CD4-positive, CD25-positive, alpha-beta regulatory T cell (primary cell): ENCODE results near the gene RBM47. TPM values are rescaled to one million over a fixed set of nuclear protein-coding genes. Genes with fewer than 3 reads are reported as not detected.

Experiments used
- ATAC-seq, 2 donors: fragments of 150-1000 bp; cut with Tn5 transposase; one replicate each; pipeline ENCODE4 v1.10.0; 2021; ENCODE audit warnings: low read depth in 2 of 2, moderate number of reproducible peaks in 2 of 2, moderate library complexity in 1 of 2
- DNase-seq, 3 donors: peaks; one replicate each; pipeline versions ENCODE4 v3.0.0 to v3.0.0-alpha.2; 2012 to 2022; ENCODE audit warnings: mixed read lengths in 1 of 3
- H3K27ac ChIP-seq: one replicate; pipeline ENCODE4 v1.7.0; 2013; ENCODE audit warnings: mild to moderate bottlenecking, low read length; ENCODE audit not compliant: insufficient read depth, poor library complexity, severe bottlenecking
- H3K27me3 ChIP-seq: one replicate; pipeline ENCODE4 v1.7.0; 2013; ENCODE audit warnings: low read length; ENCODE audit not compliant: control insufficient read depth, insufficient read depth
- H3K36me3 ChIP-seq: one replicate; pipeline ENCODE4 v1.7.0; 2013; ENCODE audit warnings: mild to moderate bottlenecking, low read length, moderate library complexity; ENCODE audit not compliant: control insufficient read depth, insufficient read depth
- H3K4me1 ChIP-seq: 2 replicates; pipeline ENCODE4 v1.7.0; 2013; ENCODE audit warnings: mild to moderate bottlenecking, low read length; ENCODE audit not compliant: insufficient read depth, control insufficient read depth, poor library complexity, severe bottlenecking
- H3K4me3 ChIP-seq: one replicate; pipeline ENCODE4 v1.7.0; 2013; ENCODE audit warnings: low read depth, mild to moderate bottlenecking, low read length, moderate library complexity
- H3K9me3 ChIP-seq, 2 experiments: 1 replicate in 1 of 2; 2 replicates in 1 of 2; pipeline ENCODE4 v1.7.0; 2013; ENCODE audit warnings: low read length in 2 of 2, mild to moderate bottlenecking in 1 of 2, moderate library complexity in 1 of 2; ENCODE audit not compliant: control insufficient read depth in 2 of 2
- H3K27ac Mint-ChIP-seq, 3 donors: one replicate each; pipeline ENCODE4 v1.8.0; 2020 to 2022; ENCODE audit warnings: mild to moderate bottlenecking in 3 of 3, mixed read lengths in 3 of 3, moderate library complexity in 2 of 3
- H3K27me3 Mint-ChIP-seq: one replicate; pipeline ENCODE4 v1.8.0; 2022; ENCODE audit warnings: mild to moderate bottlenecking, mixed read lengths
- H3K36me3 Mint-ChIP-seq: one replicate; pipeline ENCODE4 v1.8.0; 2020; ENCODE audit warnings: mixed read lengths
- H3K4me1 Mint-ChIP-seq, 4 donors: one replicate each; pipeline ENCODE4 v1.8.0; 2020 to 2022; ENCODE audit warnings: mixed read lengths in 4 of 4, mild to moderate bottlenecking in 1 of 4
- H3K4me3 Mint-ChIP-seq, 4 donors: one replicate each; pipeline ENCODE4 v1.8.0; 2020 to 2022; ENCODE audit warnings: mild to moderate bottlenecking in 4 of 4, mixed read lengths in 4 of 4, moderate library complexity in 3 of 4
- H3K9me3 Mint-ChIP-seq, 7 donors: one replicate each; pipeline ENCODE4 v1.8.0; 2020 to 2022; ENCODE audit warnings: mixed read lengths in 7 of 7, mild to moderate bottlenecking in 3 of 7, moderate library complexity in 2 of 7
- polyA plus RNA-seq, 4 donors: library from polyadenylated mRNA; unstranded; fragments of 300-500 nt; fragmentation: Illumina TruSeq; gene quantifications; one replicate each; pipeline ENCODE4 v1.2.3, GENCODE V29; 2021
- total RNA-seq: library from RNA; stranded (reverse); gene quantifications from one replicate; pipeline ENCODE4 v1.2.3, GENCODE V29; 2022

The RBM47 gene
- total and polyA plus RNA-seq, 5 donors from 2014 or later: 0.07 to 1.5 (median 0.15) TPM; not detected in 1

GRCh38 chr4:40479378-40479777 is 150.3 kb downstream of the RBM47 start:
- Mint-ChIP-seq H3K4me3 (no peak overlapping the region), H3K27me3 (peaks cover 16% of the 10 kb centered on the region), H3K27ac (no peak overlapping the region), H3K9me3 (no peaks in the 10 kb centered on the region), H3K4me1 (peaks cover 0 to 12% (median 4%) of the 10 kb centered on the region in 4 donors), H3K36me3 (no peaks in the 10 kb centered on the region)
- no peaks in the 10 kb centered on the region for H3K9me3 ChIP-seq
- ATAC-seq (no peak), DNase-seq (no peak)
- no peaks in the 10 kb centered on the region for H3K36me3 ChIP-seq
- H3K4me1 ChIP-seq: no peaks in the 10 kb centered on the region
- no peak overlapping the region for H3K27ac ChIP-seq
- H3K4me3 ChIP-seq: no peak overlapping the region
- no peaks in the 10 kb centered on the region for H3K27me3 ChIP-seq

DNA sequence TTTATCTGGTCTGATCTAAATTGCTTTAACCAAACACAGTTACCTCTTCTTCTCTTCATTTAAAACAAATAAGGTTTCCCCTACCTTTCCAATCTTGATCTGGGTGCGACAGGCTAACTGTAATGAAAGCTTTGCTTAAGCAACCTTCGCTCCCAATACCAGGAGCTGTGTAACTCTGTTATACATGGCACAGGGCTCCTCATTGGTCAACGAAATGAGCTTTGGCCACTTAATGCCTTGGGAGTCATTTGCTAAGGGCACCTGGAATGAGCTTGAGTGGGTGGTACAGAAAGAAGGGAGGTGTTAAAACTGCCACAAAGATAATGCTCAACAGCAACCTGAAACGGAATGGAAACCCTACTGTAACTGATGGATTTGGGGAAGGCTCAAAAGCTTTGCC is 154.1 kb downstream of the RBM47 start:
- Histone ChIP-seq H3K36me3 (no peaks in the 10 kb centered on the region), H3K27me3 (peaks cover 3% of the 10 kb centered on the region), H3K4me3 (no peak overlapping the region), H3K4me1 (no peaks in the 10 kb centered on the region), H3K9me3 (no peaks in the 10 kb centered on the region), H3K27ac (no peak overlapping the region)
- peaks cover 0 to 2% (median 0%) of the 10 kb centered on the region in 7 donors for H3K9me3 Mint-ChIP-seq
- no peak overlapping the region for H3K4me3 Mint-ChIP-seq
- peaks cover 15% of the 10 kb centered on the region for H3K27me3 Mint-ChIP-seq
- peak overlapping the region in 1 of 3 donors; percentile 27 for H3K27ac Mint-ChIP-seq
- peaks cover 0 to 17% (median 4%) of the 10 kb centered on the region in 4 donors for H3K4me1 Mint-ChIP-seq
- no peaks in the 10 kb centered on the region for H3K36me3 Mint-ChIP-seq
- DNase-seq (no peak), ATAC-seq (no peak)

DNA sequence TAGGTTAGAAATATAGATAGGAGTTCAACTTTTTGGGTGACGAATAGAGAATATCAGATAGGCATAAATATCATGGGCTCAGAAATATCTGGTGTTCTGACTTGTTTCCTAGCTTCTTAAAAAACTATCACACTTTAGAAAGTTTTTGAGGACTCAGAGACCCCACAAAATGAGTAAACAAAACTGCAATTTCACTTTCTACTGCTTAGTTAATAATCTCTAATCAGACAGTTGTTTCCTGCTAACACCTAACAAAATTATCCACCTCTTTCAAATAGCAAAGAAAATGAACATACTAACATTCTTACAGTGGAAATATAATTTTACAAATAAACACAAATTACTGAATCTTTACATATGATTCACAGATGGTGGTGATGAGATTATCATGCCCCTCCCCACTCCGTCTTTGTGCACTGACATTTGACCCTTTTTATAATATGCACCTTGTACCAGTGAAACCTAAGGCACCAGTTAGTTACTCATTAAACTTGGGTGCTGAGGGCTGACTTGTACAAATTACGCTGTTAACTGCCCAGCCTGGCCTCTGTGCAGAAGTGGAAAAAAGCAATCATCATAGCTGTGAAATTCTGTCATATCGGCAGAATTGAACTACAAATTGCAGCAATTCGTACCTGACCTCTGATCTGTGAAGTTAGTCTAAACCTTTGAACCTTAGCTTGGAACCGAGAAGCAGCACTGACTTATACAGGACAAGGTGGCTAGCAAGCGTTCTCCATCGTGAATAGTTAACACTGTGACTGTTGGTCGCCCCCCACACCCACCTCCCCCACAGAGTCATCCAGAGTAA is 155.9 kb downstream of the RBM47 start:
- Mint-ChIP-seq H3K4me3 (no peak overlapping the region), H3K27ac (no peak overlapping the region)

DNA sequence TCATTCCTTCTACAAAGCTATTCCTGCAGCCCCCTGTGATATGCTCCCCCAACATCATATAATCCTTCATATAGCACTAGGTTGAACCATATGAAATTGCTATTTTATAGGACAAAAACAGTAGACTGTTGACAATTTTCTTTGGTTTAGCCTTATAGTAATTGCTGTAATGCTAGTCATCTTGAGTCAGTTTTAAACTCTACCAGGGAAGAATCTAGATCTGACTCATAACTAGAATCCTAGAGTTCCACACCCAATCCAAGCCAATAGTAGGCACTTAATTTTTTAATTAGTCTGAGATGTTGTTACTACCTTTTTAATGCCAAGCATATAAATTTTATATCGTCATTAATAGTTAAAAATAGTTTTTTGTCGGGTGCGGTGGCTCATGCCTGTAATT is 157.7 kb downstream of the RBM47 start:
- no peak overlapping the region for H3K27ac ChIP-seq
- H3K9me3 ChIP-seq: no peaks in the 10 kb centered on the region
- ATAC-seq: no peak
- H3K4me1 Mint-ChIP-seq: peaks cover 0 to 17% (median 4%) of the 10 kb centered on the region in 4 donors
- no peak for DNase-seq
- H3K4me3 ChIP-seq: no peak overlapping the region
- no peaks in the 10 kb centered on the region for H3K4me1 ChIP-seq
- H3K36me3 ChIP-seq: no peaks in the 10 kb centered on the region
- H3K27me3 ChIP-seq: peaks cover 3% of the 10 kb centered on the region
- peaks cover 5% of the 10 kb centered on the region for H3K27me3 Mint-ChIP-seq
- H3K27ac Mint-ChIP-seq: no peak overlapping the region
- peaks cover 0 to 2% (median 0%) of the 10 kb centered on the region in 7 donors for H3K9me3 Mint-ChIP-seq
- no peak overlapping the region for H3K4me3 Mint-ChIP-seq
- no peaks in the 10 kb centered on the region for H3K36me3 Mint-ChIP-seq

More for the DNA sequence above, 155.9 kb downstream of the RBM47 start:
- Mint-ChIP-seq H3K9me3 (peaks cover 0 to 2% (median 0%) of the 10 kb centered on the region in 7 donors), H3K36me3 (no peaks in the 10 kb centered on the region), H3K27me3 (peaks cover 6% of the 10 kb centered on the region), H3K4me1 (peaks cover 0 to 17% (median 4%) of the 10 kb centered on the region in 4 donors)
- no peak overlapping the region for H3K27ac ChIP-seq
- no peaks in the 10 kb centered on the region for H3K36me3 ChIP-seq
- H3K27me3 ChIP-seq: peaks cover 3% of the 10 kb centered on the region
- no peaks in the 10 kb centered on the region for H3K4me1 ChIP-seq
- ATAC-seq: no peak
- no peak overlapping the region for H3K4me3 ChIP-seq
- no peak for DNase-seq
- H3K9me3 ChIP-seq: no peaks in the 10 kb centered on the region

- no peaks in the 10 kb centered on the region for H3K27me3 ChIP-seq
- H3K36me3 ChIP-seq: no peaks in the 10 kb centered on the region
- Mint-ChIP-seq H3K27ac (no peak overlapping the region), H3K27me3 (no peaks in the 10 kb centered on the region), H3K36me3 (no peaks in the 10 kb centered on the region), H3K4me1 (peaks cover 0 to 4% (median 0%) of the 10 kb centered on the region in 4 donors), H3K9me3 (no peaks in the 10 kb centered on the region), H3K4me3 (no peak overlapping the region)
- H3K4me3 ChIP-seq: no peak overlapping the region
- H3K4me1 ChIP-seq: no peaks in the 10 kb centered on the region
- H3K27ac ChIP-seq: no peak overlapping the region
- no peaks in the 10 kb centered on the region for H3K9me3 ChIP-seq
- ATAC-seq: no peak
- DNase-seq: no peak
Measured at GRCh38 chr4:40466789-40467188, 162.9 kb downstream of the RBM47 start.

DNA sequence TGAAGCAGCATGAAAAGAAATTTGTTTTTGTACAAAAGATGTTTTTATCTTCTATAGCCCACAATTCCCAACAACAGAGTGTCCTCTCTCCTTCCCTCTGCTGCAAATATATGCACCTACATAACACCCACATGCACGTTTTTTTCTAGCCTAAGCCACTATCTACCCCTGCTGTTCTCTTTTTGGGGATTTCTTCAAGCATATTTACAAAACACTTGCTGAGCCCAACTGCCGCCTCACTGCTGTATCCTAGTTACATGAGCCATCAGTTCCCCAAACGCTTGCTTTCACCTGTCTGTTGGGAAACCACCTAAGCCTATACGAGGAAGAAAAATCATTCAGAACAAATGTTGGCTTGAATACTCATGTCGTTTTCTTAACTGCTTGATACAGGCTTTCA is 167.3 kb downstream of the RBM47 start:
- H3K36me3 Mint-ChIP-seq: no peaks in the 10 kb centered on the region
- H3K4me3 ChIP-seq: no peak overlapping the region
- H3K9me3 Mint-ChIP-seq: no peaks in the 10 kb centered on the region
- H3K9me3 ChIP-seq: no peaks in the 10 kb centered on the region
- DNase-seq: peak in 1 of 3 donors; percentile 38
- H3K27ac Mint-ChIP-seq: peak overlapping the region in 1 of 3 donors; percentile 58
- H3K4me1 ChIP-seq: no peaks in the 10 kb centered on the region
- no peak overlapping the region for H3K27ac ChIP-seq
- no peaks in the 10 kb centered on the region for H3K27me3 ChIP-seq
- no peak overlapping the region for H3K4me3 Mint-ChIP-seq
- no peak for ATAC-seq
- peaks cover 0 to 4% (median 0%) of the 10 kb centered on the region in 4 donors for H3K4me1 Mint-ChIP-seq
- H3K27me3 Mint-ChIP-seq: no peaks in the 10 kb centered on the region
- no peaks in the 10 kb centered on the region for H3K36me3 ChIP-seq

DNA sequence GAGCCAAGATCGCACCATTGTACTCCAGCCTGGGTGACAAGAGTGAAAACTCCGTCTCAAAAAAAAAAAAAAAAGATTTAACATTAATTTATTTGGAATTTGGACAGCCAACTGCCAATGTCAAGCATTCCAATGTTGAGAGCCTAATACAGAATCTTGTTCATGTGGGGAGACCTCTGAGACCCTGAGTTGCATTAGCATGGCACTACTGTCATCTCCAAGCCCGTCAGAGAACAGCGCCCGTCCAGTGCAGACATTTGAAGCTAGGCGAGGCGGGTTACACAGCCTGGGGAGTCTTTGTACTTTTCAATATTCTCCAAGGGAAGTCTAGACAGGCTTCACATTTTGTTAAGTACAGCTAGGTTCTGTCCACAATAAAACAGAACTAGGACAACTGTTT is 167.8 kb downstream of the RBM47 start:
- Histone ChIP-seq H3K9me3 (no peaks in the 10 kb centered on the region), H3K27ac (no peak overlapping the region), H3K36me3 (no peaks in the 10 kb centered on the region), H3K27me3 (no peaks in the 10 kb centered on the region), H3K4me1 (no peaks in the 10 kb centered on the region), H3K4me3 (no peak overlapping the region)
- H3K36me3 Mint-ChIP-seq: no peaks in the 10 kb centered on the region
- no peaks in the 10 kb centered on the region for H3K9me3 Mint-ChIP-seq
- H3K4me1 Mint-ChIP-seq: peaks cover 0 to 4% (median 0%) of the 10 kb centered on the region in 4 donors
- no peak for ATAC-seq
- H3K4me3 Mint-ChIP-seq: no peak overlapping the region
- H3K27ac Mint-ChIP-seq: no peak overlapping the region
- no peak for DNase-seq
- H3K27me3 Mint-ChIP-seq: no peaks in the 10 kb centered on the region

GRCh38 chr4:40461062-40461461 is 168.6 kb downstream of the RBM47 start:
- Mint-ChIP-seq H3K27ac (no peak overlapping the region), H3K9me3 (no peaks in the 10 kb centered on the region), H3K36me3 (no peaks in the 10 kb centered on the region), H3K4me3 (no peak overlapping the region), H3K4me1 (peaks cover 0 to 4% (median 0%) of the 10 kb centered on the region in 4 donors), H3K27me3 (no peaks in the 10 kb centered on the region)
- Histone ChIP-seq H3K4me1 (no peaks in the 10 kb centered on the region), H3K27ac (no peak overlapping the region), H3K27me3 (no peaks in the 10 kb centered on the region), H3K9me3 (no peaks in the 10 kb centered on the region), H3K4me3 (no peak overlapping the region), H3K36me3 (no peaks in the 10 kb centered on the region)
- no peak for DNase-seq
- ATAC-seq: no peak
